ENCODE data around the gene CA10.

DNA sequence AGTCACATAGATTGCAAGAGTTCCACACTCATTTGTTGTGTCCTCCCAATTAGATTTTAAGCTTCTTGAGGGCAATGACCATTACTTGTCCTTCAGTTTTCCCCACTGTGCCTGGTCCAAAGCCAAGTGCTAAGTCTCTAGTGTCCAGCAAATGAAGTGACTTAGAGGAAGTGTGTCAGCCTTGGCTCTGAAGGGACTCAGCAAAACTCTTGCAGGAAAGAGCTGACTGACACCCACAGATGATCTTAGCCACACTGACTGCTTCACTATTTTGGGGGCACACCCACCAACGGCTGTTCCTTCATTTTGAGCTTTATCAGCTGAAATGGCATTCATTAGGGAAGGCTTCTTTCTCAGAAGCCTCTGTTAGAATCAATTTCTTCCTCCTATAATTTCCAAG, 540.0 kb downstream of the CA10 start:
- no peak for TF ChIP-seq POLR2AphosphoS5 (IDR thresholded peaks at IDR 0.05)
- TF ChIP-seq, protein P1, sequence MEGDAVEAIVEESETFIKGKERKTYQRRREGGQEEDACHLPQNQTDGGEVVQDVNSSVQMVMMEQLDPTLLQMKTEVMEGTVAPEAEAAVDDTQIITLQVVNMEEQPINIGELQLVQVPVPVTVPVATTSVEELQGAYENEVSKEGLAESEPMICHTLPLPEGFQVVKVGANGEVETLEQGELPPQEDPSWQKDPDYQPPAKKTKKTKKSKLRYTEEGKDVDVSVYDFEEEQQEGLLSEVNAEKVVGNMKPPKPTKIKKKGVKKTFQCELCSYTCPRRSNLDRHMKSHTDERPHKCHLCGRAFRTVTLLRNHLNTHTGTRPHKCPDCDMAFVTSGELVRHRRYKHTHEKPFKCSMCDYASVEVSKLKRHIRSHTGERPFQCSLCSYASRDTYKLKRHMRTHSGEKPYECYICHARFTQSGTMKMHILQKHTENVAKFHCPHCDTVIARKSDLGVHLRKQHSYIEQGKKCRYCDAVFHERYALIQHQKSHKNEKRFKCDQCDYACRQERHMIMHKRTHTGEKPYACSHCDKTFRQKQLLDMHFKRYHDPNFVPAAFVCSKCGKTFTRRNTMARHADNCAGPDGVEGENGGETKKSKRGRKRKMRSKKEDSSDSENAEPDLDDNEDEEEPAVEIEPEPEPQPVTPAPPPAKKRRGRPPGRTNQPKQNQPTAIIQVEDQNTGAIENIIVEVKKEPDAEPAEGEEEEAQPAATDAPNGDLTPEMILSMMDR (IDR thresholded peaks at IDR 0.05), result no peak

Data from sigmoid colon (tissue), 4 donors.